K562 (cell line): ENCODE results near the gene MED22. TPM values are rescaled to one million over a fixed set of nuclear protein-coding genes. Genes with fewer than 3 reads are reported as not detected.

ENCODE experiments used
- ATAC-seq: fragments of 200-7000 bp; cut with Tn5 transposase; 3 replicates; pipeline ENCODE4 v1.9.1; 2020; ENCODE audit warnings: moderate library complexity
- BruUV-seq: library from RNA; stranded (reverse); fragments of 400-500 nt; replicated peaks from 2 replicates; lab custom pipeline; 2021; lab: Mats Ljungman, UMichigan
- CTCF ChIA-PET: fragments of 300-600 bp; formaldehyde crosslinking; extraction: SDS; loops from one replicate; lab custom pipeline; 2021; ENCODE audit warnings: low intra/inter-chr PET ratio; lab: Yijun Ruan, JAX
- POLR2A ChIA-PET: fragments of 300-600, 350-650 bp; sonication (Branson Sonifier 250); formaldehyde crosslinking; extraction: SDS; loops from one replicate; lab custom pipeline; 2021; ENCODE audit warnings: antibody characterized with exemption, inconsistent platforms; lab: Yijun Ruan, JAX
- DNase-seq, 4 experiments: peaks; one replicate each; pipeline versions ENCODE4 v3.0.0 to v3.0.0-alpha.2; 2011 to 2018; ENCODE audit warnings: low spot score in 3 of 4, mixed read lengths in 3 of 4; ENCODE audit errors: extremely low read depth in 1 of 4
- FAIRE-seq: peaks from 2 replicates; lab custom pipeline; 2011; peaks lifted over from hg19 to GRCh38; lab: Jason Lieb, UNC
- H2AFZ ChIP-seq: 2 replicates; pipeline ENCODE4 v1.6.0; 2011; ENCODE audit warnings: low read depth, low read length, control low read depth, inconsistent platforms
- H3K27ac ChIP-seq: fragments of 200-600 bp; 3 replicates; pipeline ENCODE4 v1.8.0; 2011; ENCODE audit warnings: low read depth, mild to moderate bottlenecking, control low read depth, inconsistent platforms, low read length, moderate library complexity, mixed read lengths; ENCODE audit errors: extremely low read depth
- H3K27me3 ChIP-seq, 2 experiments: fragments of 300-600 bp in 1 of 2; 2 replicates in 1 of 2; 3 replicates in 1 of 2; pipeline versions ENCODE4 v1.6.0 to v1.8.0; 2011; ENCODE audit warnings: inconsistent platforms in 2 of 2, low read length in 2 of 2, mild to moderate bottlenecking in 1 of 2, mixed read lengths in 1 of 2, moderate library complexity in 1 of 2; ENCODE audit not compliant: control insufficient read depth in 2 of 2, insufficient read depth in 2 of 2
- H3K36me3 ChIP-seq: fragments of 300-600 bp; 3 replicates; pipeline ENCODE4 v1.8.0; 2011; ENCODE audit warnings: mild to moderate bottlenecking, low read length, inconsistent platforms; ENCODE audit not compliant: control insufficient read depth, insufficient read depth
- H3K4me1 ChIP-seq, 2 experiments: fragments of 200-600 bp in 1 of 2; replicated peaks in 1 of 2; 2 replicates in 1 of 2; 3 replicates in 1 of 2; pipeline versions ENCODE4 v1.5.1 to v1.8.0; 2011; ENCODE audit warnings: inconsistent platforms in 2 of 2, low read length in 2 of 2, mild to moderate bottlenecking in 1 of 2, mixed read lengths in 1 of 2, moderate library complexity in 1 of 2; ENCODE audit not compliant: control insufficient read depth in 2 of 2, insufficient read depth in 2 of 2
- H3K4me2 ChIP-seq: 2 replicates; pipeline ENCODE4 v1.6.1; 2011; ENCODE audit warnings: low read length, control low read depth, inconsistent platforms, mixed read lengths; ENCODE audit not compliant: insufficient read depth
- H3K4me3 ChIP-seq: fragments of 200-600 bp; sonication (generic), shearing (Covaris generic); 2 replicates; pipeline ENCODE4 v1.5.1; 2016; ENCODE audit warnings: control low read depth, inconsistent platforms
- H3K79me2 ChIP-seq: fragments of 200-600 bp; 3 replicates; pipeline ENCODE4 v1.8.0; 2011; ENCODE audit warnings: low read length, inconsistent platforms; ENCODE audit not compliant: control insufficient read depth, insufficient read depth
- H3K9ac ChIP-seq, 2 experiments: 2 replicates each; pipeline versions ENCODE4 v1.6.0 to v1.6.1; 2011; ENCODE audit warnings: low read depth in 2 of 2, low read length in 2 of 2, control low read depth in 1 of 2, inconsistent platforms in 1 of 2, mild to moderate bottlenecking in 1 of 2, mixed read lengths in 1 of 2; ENCODE audit not compliant: insufficient read depth in 1 of 2
- H3K9me1 ChIP-seq: one replicate; pipeline ENCODE4 v1.6.0; 2011; ENCODE audit warnings: inconsistent platforms, mild to moderate bottlenecking, low read length, moderate library complexity; ENCODE audit not compliant: control insufficient read depth, insufficient read depth
- H3K9me3 ChIP-seq: replicated peaks from 2 replicates; pipeline ENCODE4 v1.5.1; 2011; ENCODE audit warnings: low read depth, low read length, inconsistent platforms; ENCODE audit not compliant: control insufficient read depth, insufficient read depth
- H4K20me1 ChIP-seq: replicated peaks from 2 replicates; pipeline ENCODE4 v1.6.1; 2011; ENCODE audit warnings: low read length, inconsistent platforms, mixed read lengths; ENCODE audit not compliant: control insufficient read depth, insufficient read depth
- HEY1 ChIP-seq: fragments of 250-450 bp; sonication (Bioruptor Pico); IDR thresholded peaks from 2 replicates; pipeline ENCODE4 v1.5.0; 2020; ENCODE audit warnings: mild to moderate bottlenecking, moderate library complexity, borderline replicate concordance
- ZBTB1 ChIP-seq: sonication (generic); formaldehyde crosslinking; IDR thresholded peaks from 2 replicates; pipeline ENCODE4 v1.8.1; 2023; ENCODE audit warnings: missing genetic modification reagents, low read depth, mild to moderate bottlenecking, borderline replicate concordance
- ZNF263 ChIP-seq: sonication (generic); formaldehyde crosslinking; IDR thresholded peaks from 2 replicates; pipeline ENCODE4 v1.8.0; 2022; ENCODE audit warnings: mild to moderate bottlenecking, missing genetic modification reagents, borderline replicate concordance
- WGBS: fragments of 100-300 bp; shearing (Covaris generic); methylation state at CpG from one replicate; pipeline ENCODE4 v1.1.6; 2016; ENCODE audit warnings: low coverage, mixed read lengths; ENCODE audit not compliant: insufficient coverage; ENCODE audit errors: missing lambda C conversion rate; 5-methylcytosine and 5-hydroxymethylcytosine counted together
- in situ Hi-C: fragments of 300-500 bp; cut with MboI; formaldehyde crosslinking; loops from 4 replicates; pipeline ENCODE4 v1.15.0; 2018; ENCODE audit warnings: inconsistent platforms, mixed read lengths
- intact Hi-C: fragments of 100-400 bp; cut with micrococcal nuclease; formaldehyde crosslinking; loops from 2 replicates; pipeline ENCODE4 v1.14.2; 2022
- polyA plus RNA-seq, 8 experiments: library from polyadenylated mRNA; depleted of rRNA in 4 of 8; stranded (reverse) in 5 of 8; unstranded in 3 of 8; fragments of >200 nt; fragmentation: Nextera tagmentation in 2 of 8; fragmentation: Illumina TruSeq in 1 of 8; extraction: Ambion mirVana in 2 of 8; extraction: Trizol in 1 of 8; gene quantifications; 2 replicates each; pipeline versions ENCODE4 v1.2.1 to v1.2.3, GENCODE V29; 2011 to 2014; ENCODE audit warnings: inconsistent platforms in 1 of 8, missing spikeins in 1 of 8
- total RNA-seq, 7 experiments: library from RNA; depleted of rRNA in 6 of 7; stranded (reverse); fragments of >200 nt in 6 of 7; fragmentation: Illumina TruSeq in 2 of 7; extraction: Trizol in 2 of 7; gene quantifications; 2 replicates each; pipeline versions ENCODE4 v1.2.1 to v1.2.3, GENCODE V29; 2011 to 2021; ENCODE audit warnings: low replicate concordance in 1 of 7
- TF ChIP-seq, protein P1 (sequence below): fragments of 250-450 bp; sonication (Bioruptor Pico); IDR thresholded peaks from 2 replicates; pipeline ENCODE4 v1.4.0; 2020; ENCODE audit warnings: mild to moderate bottlenecking
- TF ChIP-seq, protein P2 (sequence below): sonication (generic); formaldehyde crosslinking; IDR thresholded peaks from 2 replicates; pipeline ENCODE4 v1.8.0; 2023; ENCODE audit warnings: mild to moderate bottlenecking, missing genetic modification reagents
- TF ChIP-seq, protein P3 (sequence below), 2 experiments: fragments of 450-650 bp in 1 of 2; IDR thresholded peaks; 2 replicates each; pipeline ENCODE4 v1.6.1; 2011 to 2017; ENCODE audit warnings: low read depth in 2 of 2, antibody characterized with exemption in 1 of 2, borderline replicate concordance in 1 of 2, low read length in 1 of 2, mild to moderate bottlenecking in 1 of 2, mixed read lengths in 1 of 2; ENCODE audit not compliant: control insufficient read depth in 1 of 2
- TF ChIP-seq, protein P4 (sequence below): sonication (generic); formaldehyde crosslinking; IDR thresholded peaks from 2 replicates; pipeline ENCODE4 v1.8.0; 2022; ENCODE audit warnings: mild to moderate bottlenecking, missing genetic modification reagents

The MED22 gene
- total and polyA plus RNA-seq, 9 of the 15 experiments (the other 6 are each of a cell fraction or from before 2014, with no cell fraction given), result 0.73 to 35.6 (median 22.3) TPM

DNA sequence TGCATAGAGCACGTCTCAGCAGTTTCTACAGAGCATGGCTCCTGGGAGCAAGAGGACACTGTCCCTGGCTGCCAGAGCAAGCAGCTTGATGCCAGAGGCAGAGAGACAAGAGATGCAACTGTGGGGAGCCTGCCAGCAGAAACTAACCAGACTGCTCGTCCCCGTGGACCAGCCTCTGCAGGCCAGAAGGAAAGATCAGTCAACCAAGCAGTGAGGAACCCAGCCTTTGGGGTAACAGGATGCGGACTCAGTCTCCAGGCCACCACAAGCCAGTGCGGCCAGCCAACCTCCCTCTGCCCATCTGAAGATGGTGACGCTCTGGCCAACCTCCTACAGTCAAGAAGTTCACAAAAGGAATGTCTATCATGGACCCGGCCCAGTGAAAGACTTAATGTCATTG, 24.2 kb upstream of the MED22 start:
- H3K4me1 ChIP-seq, result peaks cover 33 to 45% of the 10 kb centered on the region in 2 experiments; a peak in 4 of 5 replicates
- in situ Hi-C loops, result no loop called here
- DNase-seq, result no peak
- no peaks in the 10 kb centered on the region for H3K9me3 ChIP-seq
- no peak overlapping the region for H2AFZ ChIP-seq
- 88% methylated on average over 7 of the region's 7 CpGs for WGBS
- peak overlapping the region; percentile 18 to 74; a peak in 3 of 4 replicates for H3K9ac ChIP-seq
- H3K4me3 ChIP-seq, result no peak overlapping the region
- H3K36me3 ChIP-seq, result peaks cover 70% of the 10 kb centered on the region
- ChIA-PET CTCF (no interaction called here), POLR2A (interaction anchor here (0.7 to 8.5 kb wide), 8 partner anchors 7 to 116 kb away, joined by 3 to 109 read pairs (median 7); partner anchors contain the start of genes MED22, RPL7A, SLC2A6 and SURF1)
- peaks cover 95% of the 10 kb centered on the region for H3K79me2 ChIP-seq
- H3K27ac ChIP-seq, result no peak overlapping the region
- FAIRE-seq, result no peak
- no peaks in the 10 kb centered on the region for H3K27me3 ChIP-seq
- intact Hi-C loops, result no loop called here
- H3K4me2 ChIP-seq, result peak overlapping the region; percentile 45; the same call in 1 of the 2 replicates
- no TSS peak for BruUV-seq
- H3K9me1 ChIP-seq, result peaks cover 34% of the 10 kb centered on the region
- H4K20me1 ChIP-seq, result peaks cover 66% of the 10 kb centered on the region
- ATAC-seq, result no peak
- TF ChIP-seq, protein P1, sequence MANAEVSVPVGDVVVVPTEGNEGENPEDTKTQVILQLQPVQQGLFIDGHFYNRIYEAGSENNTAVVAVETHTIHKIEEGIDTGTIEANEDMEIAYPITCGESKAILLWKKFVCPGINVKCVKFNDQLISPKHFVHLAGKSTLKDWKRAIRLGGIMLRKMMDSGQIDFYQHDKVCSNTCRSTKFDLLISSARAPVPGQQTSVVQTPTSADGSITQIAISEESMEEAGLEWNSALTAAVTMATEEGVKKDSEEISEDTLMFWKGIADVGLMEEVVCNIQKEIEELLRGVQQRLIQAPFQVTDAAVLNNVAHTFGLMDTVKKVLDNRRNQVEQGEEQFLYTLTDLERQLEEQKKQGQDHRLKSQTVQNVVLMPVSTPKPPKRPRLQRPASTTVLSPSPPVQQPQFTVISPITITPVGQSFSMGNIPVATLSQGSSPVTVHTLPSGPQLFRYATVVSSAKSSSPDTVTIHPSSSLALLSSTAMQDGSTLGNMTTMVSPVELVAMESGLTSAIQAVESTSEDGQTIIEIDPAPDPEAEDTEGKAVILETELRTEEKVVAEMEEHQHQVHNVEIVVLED (CRISPR knock-in tag), result no peak
- TF ChIP-seq, protein P2, sequence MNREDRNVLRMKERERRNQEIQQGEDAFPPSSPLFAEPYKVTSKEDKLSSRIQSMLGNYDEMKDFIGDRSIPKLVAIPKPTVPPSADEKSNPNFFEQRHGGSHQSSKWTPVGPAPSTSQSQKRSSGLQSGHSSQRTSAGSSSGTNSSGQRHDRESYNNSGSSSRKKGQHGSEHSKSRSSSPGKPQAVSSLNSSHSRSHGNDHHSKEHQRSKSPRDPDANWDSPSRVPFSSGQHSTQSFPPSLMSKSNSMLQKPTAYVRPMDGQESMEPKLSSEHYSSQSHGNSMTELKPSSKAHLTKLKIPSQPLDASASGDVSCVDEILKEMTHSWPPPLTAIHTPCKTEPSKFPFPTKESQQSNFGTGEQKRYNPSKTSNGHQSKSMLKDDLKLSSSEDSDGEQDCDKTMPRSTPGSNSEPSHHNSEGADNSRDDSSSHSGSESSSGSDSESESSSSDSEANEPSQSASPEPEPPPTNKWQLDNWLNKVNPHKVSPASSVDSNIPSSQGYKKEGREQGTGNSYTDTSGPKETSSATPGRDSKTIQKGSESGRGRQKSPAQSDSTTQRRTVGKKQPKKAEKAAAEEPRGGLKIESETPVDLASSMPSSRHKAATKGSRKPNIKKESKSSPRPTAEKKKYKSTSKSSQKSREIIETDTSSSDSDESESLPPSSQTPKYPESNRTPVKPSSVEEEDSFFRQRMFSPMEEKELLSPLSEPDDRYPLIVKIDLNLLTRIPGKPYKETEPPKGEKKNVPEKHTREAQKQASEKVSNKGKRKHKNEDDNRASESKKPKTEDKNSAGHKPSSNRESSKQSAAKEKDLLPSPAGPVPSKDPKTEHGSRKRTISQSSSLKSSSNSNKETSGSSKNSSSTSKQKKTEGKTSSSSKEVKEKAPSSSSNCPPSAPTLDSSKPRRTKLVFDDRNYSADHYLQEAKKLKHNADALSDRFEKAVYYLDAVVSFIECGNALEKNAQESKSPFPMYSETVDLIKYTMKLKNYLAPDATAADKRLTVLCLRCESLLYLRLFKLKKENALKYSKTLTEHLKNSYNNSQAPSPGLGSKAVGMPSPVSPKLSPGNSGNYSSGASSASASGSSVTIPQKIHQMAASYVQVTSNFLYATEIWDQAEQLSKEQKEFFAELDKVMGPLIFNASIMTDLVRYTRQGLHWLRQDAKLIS (CRISPR knock-in tag), result no peak
- TF ChIP-seq ZBTB1 (CRISPR knock-in tag), result 0 out of 2 replicates have a peak, but pooled peaks have one; percentile 11
- TF ChIP-seq, protein P3, sequence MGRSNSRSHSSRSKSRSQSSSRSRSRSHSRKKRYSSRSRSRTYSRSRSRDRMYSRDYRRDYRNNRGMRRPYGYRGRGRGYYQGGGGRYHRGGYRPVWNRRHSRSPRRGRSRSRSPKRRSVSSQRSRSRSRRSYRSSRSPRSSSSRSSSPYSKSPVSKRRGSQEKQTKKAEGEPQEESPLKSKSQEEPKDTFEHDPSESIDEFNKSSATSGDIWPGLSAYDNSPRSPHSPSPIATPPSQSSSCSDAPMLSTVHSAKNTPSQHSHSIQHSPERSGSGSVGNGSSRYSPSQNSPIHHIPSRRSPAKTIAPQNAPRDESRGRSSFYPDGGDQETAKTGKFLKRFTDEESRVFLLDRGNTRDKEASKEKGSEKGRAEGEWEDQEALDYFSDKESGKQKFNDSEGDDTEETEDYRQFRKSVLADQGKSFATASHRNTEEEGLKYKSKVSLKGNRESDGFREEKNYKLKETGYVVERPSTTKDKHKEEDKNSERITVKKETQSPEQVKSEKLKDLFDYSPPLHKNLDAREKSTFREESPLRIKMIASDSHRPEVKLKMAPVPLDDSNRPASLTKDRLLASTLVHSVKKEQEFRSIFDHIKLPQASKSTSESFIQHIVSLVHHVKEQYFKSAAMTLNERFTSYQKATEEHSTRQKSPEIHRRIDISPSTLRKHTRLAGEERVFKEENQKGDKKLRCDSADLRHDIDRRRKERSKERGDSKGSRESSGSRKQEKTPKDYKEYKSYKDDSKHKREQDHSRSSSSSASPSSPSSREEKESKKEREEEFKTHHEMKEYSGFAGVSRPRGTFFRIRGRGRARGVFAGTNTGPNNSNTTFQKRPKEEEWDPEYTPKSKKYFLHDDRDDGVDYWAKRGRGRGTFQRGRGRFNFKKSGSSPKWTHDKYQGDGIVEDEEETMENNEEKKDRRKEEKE (IDR thresholded peaks at IDR 0.05; ENCODE audit: borderline replicate concordance in 1 of 2, control insufficient read depth in 1 of 2, low read depth in 2 of 2, low read length in 1 of 2), result no peak
- TF ChIP-seq HEY1 (CRISPR knock-in tag), result no peak
- TF ChIP-seq, protein P4, sequence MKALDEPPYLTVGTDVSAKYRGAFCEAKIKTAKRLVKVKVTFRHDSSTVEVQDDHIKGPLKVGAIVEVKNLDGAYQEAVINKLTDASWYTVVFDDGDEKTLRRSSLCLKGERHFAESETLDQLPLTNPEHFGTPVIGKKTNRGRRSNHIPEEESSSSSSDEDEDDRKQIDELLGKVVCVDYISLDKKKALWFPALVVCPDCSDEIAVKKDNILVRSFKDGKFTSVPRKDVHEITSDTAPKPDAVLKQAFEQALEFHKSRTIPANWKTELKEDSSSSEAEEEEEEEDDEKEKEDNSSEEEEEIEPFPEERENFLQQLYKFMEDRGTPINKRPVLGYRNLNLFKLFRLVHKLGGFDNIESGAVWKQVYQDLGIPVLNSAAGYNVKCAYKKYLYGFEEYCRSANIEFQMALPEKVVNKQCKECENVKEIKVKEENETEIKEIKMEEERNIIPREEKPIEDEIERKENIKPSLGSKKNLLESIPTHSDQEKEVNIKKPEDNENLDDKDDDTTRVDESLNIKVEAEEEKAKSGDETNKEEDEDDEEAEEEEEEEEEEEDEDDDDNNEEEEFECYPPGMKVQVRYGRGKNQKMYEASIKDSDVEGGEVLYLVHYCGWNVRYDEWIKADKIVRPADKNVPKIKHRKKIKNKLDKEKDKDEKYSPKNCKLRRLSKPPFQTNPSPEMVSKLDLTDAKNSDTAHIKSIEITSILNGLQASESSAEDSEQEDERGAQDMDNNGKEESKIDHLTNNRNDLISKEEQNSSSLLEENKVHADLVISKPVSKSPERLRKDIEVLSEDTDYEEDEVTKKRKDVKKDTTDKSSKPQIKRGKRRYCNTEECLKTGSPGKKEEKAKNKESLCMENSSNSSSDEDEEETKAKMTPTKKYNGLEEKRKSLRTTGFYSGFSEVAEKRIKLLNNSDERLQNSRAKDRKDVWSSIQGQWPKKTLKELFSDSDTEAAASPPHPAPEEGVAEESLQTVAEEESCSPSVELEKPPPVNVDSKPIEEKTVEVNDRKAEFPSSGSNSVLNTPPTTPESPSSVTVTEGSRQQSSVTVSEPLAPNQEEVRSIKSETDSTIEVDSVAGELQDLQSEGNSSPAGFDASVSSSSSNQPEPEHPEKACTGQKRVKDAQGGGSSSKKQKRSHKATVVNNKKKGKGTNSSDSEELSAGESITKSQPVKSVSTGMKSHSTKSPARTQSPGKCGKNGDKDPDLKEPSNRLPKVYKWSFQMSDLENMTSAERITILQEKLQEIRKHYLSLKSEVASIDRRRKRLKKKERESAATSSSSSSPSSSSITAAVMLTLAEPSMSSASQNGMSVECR, result no peak
- TF ChIP-seq ZNF263 (CRISPR knock-in tag), result no peak
